Right atrium auricular region (tissue), 2 donors: ENCODE measurements around the gene NEURL4. TPM values are rescaled to one million over a fixed set of nuclear protein-coding genes. Genes with fewer than 3 reads are reported as not detected.

Experiments
- DNase-seq: peaks from one replicate; pipeline ENCODE4 v3.0.0-alpha.2; 2019; ENCODE audit warnings: low spot score
- H3K27ac ChIP-seq, 2 donors: fragments of 200-600 bp; sonication (generic); 1 replicate in 1 of 2; 2 replicates in 1 of 2; pipeline ENCODE4 v1.5.1; 2016 to 2019
- H3K27me3 ChIP-seq, 2 donors: fragments of 200-600 bp; sonication (generic); one replicate each; pipeline versions ENCODE4 v1.5.1 to v1.6.0; 2017 to 2019
- H3K36me3 ChIP-seq: fragments of 200-600 bp; sonication (generic); one replicate; pipeline ENCODE4 v1.5.1; 2016
- H3K4me1 ChIP-seq, 2 donors: fragments of 200-600 bp; sonication (generic); one replicate each; pipeline versions ENCODE4 v1.5.1 to v1.6.0; 2017 to 2019
- H3K4me3 ChIP-seq, 2 donors: fragments of 200-600 bp; sonication (generic); 1 replicate in 1 of 2; 2 replicates in 1 of 2; pipeline ENCODE4 v1.5.1; 2017 to 2019; ENCODE audit warnings: mild to moderate bottlenecking in 1 of 2, moderate library complexity in 1 of 2
- H3K9me3 ChIP-seq, 2 donors: fragments of 200-600 bp; sonication (generic); one replicate each; pipeline ENCODE4 v1.5.1; 2019
- CTCF ChIP-seq, 2 donors: fragments of 200-600 bp; sonication (generic); IDR thresholded peaks; one replicate each; pipeline ENCODE4 v1.5.1; 2019; ENCODE audit warnings: antibody characterized with exemption in 2 of 2
- total RNA-seq, 2 donors: library from RNA; depleted of rRNA; stranded (reverse); fragments of >200 nt; gene quantifications; one replicate each; pipeline ENCODE4 v1.1.0, GENCODE V29; 2016

NEURL4 gene
- total RNA-seq, 2 donors from 2014 or later: 9.5 to 12.8 TPM

GRCh38 chr17:7307686-7308624 lies 21.2 kb downstream of the NEURL4 start:
- DNase-seq: no peak
- no peak for TF ChIP-seq CTCF (IDR thresholded peaks at IDR 0.05)
- Histone ChIP-seq H3K36me3 (peaks cover 35% of the 10 kb centered on the region), H3K27me3 (no peaks in the 10 kb centered on the region), H3K4me3 (peak overlapping the region; percentile 90 to 95), H3K9me3 (no peaks in the 10 kb centered on the region), H3K4me1 (peaks cover 0 to 29% of the 10 kb centered on the region in 2 donors), H3K27ac (peak overlapping the region; percentile 99)

GRCh38 chr17:7306911-7307685 lies 22.0 kb downstream of the NEURL4 start, which contains the start of gene EIF5A:
Gene EIF5A (plus strand): TSS chr17:7307628. CDS start chr17:7309636, 2,008 bp downstream.
- H3K9me3 ChIP-seq: no peaks in the 10 kb centered on the region
- H3K36me3 ChIP-seq: peaks cover 27% of the 10 kb centered on the region
- peak within 1 kb of the TSS; percentile 99 for H3K27ac ChIP-seq
- H3K27me3 ChIP-seq: no peaks in the 10 kb centered on the region
- TF ChIP-seq CTCF (IDR thresholded peaks at IDR 0.05): no peak
- H3K4me1 ChIP-seq: peaks cover 0 to 27% of the 10 kb centered on the region in 2 donors
- peak within 1 kb of the TSS; percentile 90 to 95 for H3K4me3 ChIP-seq
- DNase-seq: peak; percentile 100

- no peak for TF ChIP-seq CTCF (IDR thresholded peaks at IDR 0.05)
- peaks cover 0 to 17% of the 10 kb centered on the region in 2 donors for H3K4me1 ChIP-seq
- DNase-seq: no peak
- H3K36me3 ChIP-seq: no peaks in the 10 kb centered on the region
- no peaks in the 10 kb centered on the region for H3K9me3 ChIP-seq
- no peak overlapping the region for H3K4me3 ChIP-seq
- no peak overlapping the region for H3K27ac ChIP-seq
- no peaks in the 10 kb centered on the region for H3K27me3 ChIP-seq
These were observed 25.0 kb downstream of the NEURL4 start for GRCh38 chr17:7304179-7304578.

GRCh38 chr17:7296189-7296861 lies 32.8 kb downstream of the NEURL4 start:
- peaks cover 0 to 55% of the 10 kb centered on the region in 2 donors for H3K4me1 ChIP-seq
- H3K27ac ChIP-seq: peak overlapping the region; percentile 78 to 81
- H3K4me3 ChIP-seq: peak overlapping the region in 1 of 2 donors; percentile 16
- no peaks in the 10 kb centered on the region for H3K9me3 ChIP-seq
- peaks cover 0 to 8% of the 10 kb centered on the region in 2 donors for H3K27me3 ChIP-seq
- DNase-seq: peak; percentile 79
- no peaks in the 10 kb centered on the region for H3K36me3 ChIP-seq
- peak; percentile 94 to 98 for TF ChIP-seq CTCF (IDR thresholded peaks at IDR 0.05)
